ENCODE data around the gene SLC22A2. TPM values are rescaled to one million over a fixed set of nuclear protein-coding genes. Genes with fewer than 3 reads are reported as not detected.
A peak's percentile ranks its signal among the peaks of the same experiment; 100 is the strongest.
"Not testable (repeated sequence)": the region's sequence is repeated elsewhere in the genome, so short reads cannot be mapped to it uniquely, and the experiment has no call there.

SLC22A2 gene
- total RNA-seq = not detected

- no peaks in the 10 kb centered on the region for H3K36me3 ChIP-seq
- WGBS, 2 donors = 90 to 92% methylated on average over 33 to 41 of the region's 43 CpGs
- no peaks in the 10 kb centered on the region for H3K9me3 ChIP-seq
- H3K27me3 ChIP-seq = no peaks in the 10 kb centered on the region
- intact Hi-C loops (cut with DNase I) = no loop called here
- H3K4me3 ChIP-seq (replicated peaks in 1 of 3) = no peak within 1 kb of the TSS
- no peak for DNase-seq
- no peak within 1 kb of the TSS for H3K27ac ChIP-seq
- TF ChIP-seq POLR2A (IDR thresholded peaks at IDR 0.05) (no peak), CTCF (IDR thresholded peaks at IDR 0.05) (no peak)
- H3K4me1 ChIP-seq = no peaks in the 10 kb centered on the region
These were observed at the start of gene SLC22A2 for GRCh38 chr6:160258346-160259142. SLC22A2 (minus strand) TSS chr6:160258821; CDS start chr6:160258757, 64 bp downstream.

- no peak for DNase-seq
- H3K4me3 ChIP-seq (replicated peaks in 1 of 3) = no peak overlapping the region
- H3K4me1 ChIP-seq = no peaks in the 10 kb centered on the region
- intact Hi-C loops (cut with DNase I) = no loop called here
- H3K27me3 ChIP-seq = no peaks in the 10 kb centered on the region
- H3K27ac ChIP-seq = no peak overlapping the region
- H3K9me3 ChIP-seq = no peaks in the 10 kb centered on the region
- H3K36me3 ChIP-seq = no peaks in the 10 kb centered on the region
- 70 to 75% methylated on average over 7 of the region's 7 CpGs for WGBS, 2 donors
- TF ChIP-seq POLR2A (IDR thresholded peaks at IDR 0.05) (no peak), CTCF (IDR thresholded peaks at IDR 0.05) (no peak)
These were observed 47.5 kb upstream of the SLC22A2 start for GRCh38 chr6:160305926-160306713.

GRCh38 chr6:160303806-160304205 lies 45.2 kb upstream of the SLC22A2 start:
- Histone ChIP-seq H3K27ac (no peak overlapping the region), H3K27me3 (no peaks in the 10 kb centered on the region), H3K4me3 (replicated peaks in 1 of 3) (no peak overlapping the region), H3K9me3 (no peaks in the 10 kb centered on the region), H3K36me3 (no peaks in the 10 kb centered on the region), H3K4me1 (no peaks in the 10 kb centered on the region)
- TF ChIP-seq CTCF (IDR thresholded peaks at IDR 0.05) (no peak), POLR2A (IDR thresholded peaks at IDR 0.05) (no peak)
- DNase-seq = no peak
- intact Hi-C loops (cut with DNase I) = no loop called here
- 67 to 68% methylated on average over 2 of the region's 2 CpGs for WGBS, 2 donors

GRCh38 chr6:160302431-160303082 lies 43.9 kb upstream of the SLC22A2 start:
- WGBS, 2 donors = 88 to 96% methylated on average over 2 of the region's 2 CpGs
- H3K4me1 ChIP-seq; DNase-seq; H3K27me3 ChIP-seq; H3K36me3 ChIP-seq; H3K4me3 ChIP-seq (replicated peaks in 1 of 3); intact Hi-C loops (cut with DNase I); H3K27ac ChIP-seq; H3K9me3 ChIP-seq: not testable (repeated sequence)

GRCh38 chr6:160301339-160301738 lies 42.7 kb upstream of the SLC22A2 start:
- Histone ChIP-seq H3K36me3 (no peaks in the 10 kb centered on the region), H3K4me3 (replicated peaks in 1 of 3) (no peak overlapping the region), H3K9me3 (no peaks in the 10 kb centered on the region), H3K27me3 (no peaks in the 10 kb centered on the region), H3K4me1 (no peaks in the 10 kb centered on the region), H3K27ac (no peak overlapping the region)
- DNase-seq = peak; percentile 24 to 42
- intact Hi-C loops (cut with DNase I) = no loop called here
- WGBS, 2 donors = 53 to 56% methylated on average over 4 of the region's 4 CpGs
- TF ChIP-seq CTCF (IDR thresholded peaks at IDR 0.05) (no peak), POLR2A (IDR thresholded peaks at IDR 0.05) (no peak)
